IMR-90 (cell line): ENCODE results near the gene PLCH2.

Experiments
- CTCF ChIP-seq: conservative IDR thresholded peaks from 2 replicates; pipeline ENCODE4 v1.5.1; 2012; ENCODE audit warnings: mild to moderate bottlenecking, low read depth, low read length, improper control_type of control experiment
- FOS ChIP-seq: fragments of 150-350 bp; IDR thresholded peaks from 2 replicates; pipeline ENCODE4 v1.6.1; 2016; ENCODE audit warnings: low read depth, low read length
- MAFK ChIP-seq: IDR thresholded peaks from 2 replicates; pipeline ENCODE4 v1.6.1; 2012; ENCODE audit warnings: low read depth, low read length, improper control_type of control experiment
- POLR2A ChIP-seq: IDR thresholded peaks from 2 replicates; pipeline ENCODE4 v1.6.1; 2012; ENCODE audit warnings: mild to moderate bottlenecking, low read depth, low read length
- RCOR1 ChIP-seq: IDR thresholded peaks from 2 replicates; pipeline ENCODE4 v1.6.1; 2012; ENCODE audit warnings: mild to moderate bottlenecking, low read length, improper control_type of control experiment; ENCODE audit not compliant: insufficient replicate concordance
- RFX5 ChIP-seq: IDR thresholded peaks from 2 replicates; pipeline ENCODE4 v1.8.0; 2012; ENCODE audit warnings: low read depth, mild to moderate bottlenecking, low read length, moderate library complexity
- TF ChIP-seq, protein P1 (sequence below): fragments of 150-350 bp; IDR thresholded peaks from 2 replicates; pipeline ENCODE4 v1.6.1; 2017; ENCODE audit warnings: mild to moderate bottlenecking, antibody characterized with exemption, low read length, low read depth

GRCh38 chr1:2510366-2511155 lies 34.5 kb downstream of the PLCH2 start:
- TF ChIP-seq CTCF (no peak), MAFK (no peak), FOS (no peak), POLR2A (no peak), RFX5 (no peak), RCOR1 (no peak)
- TF ChIP-seq, protein P1, sequence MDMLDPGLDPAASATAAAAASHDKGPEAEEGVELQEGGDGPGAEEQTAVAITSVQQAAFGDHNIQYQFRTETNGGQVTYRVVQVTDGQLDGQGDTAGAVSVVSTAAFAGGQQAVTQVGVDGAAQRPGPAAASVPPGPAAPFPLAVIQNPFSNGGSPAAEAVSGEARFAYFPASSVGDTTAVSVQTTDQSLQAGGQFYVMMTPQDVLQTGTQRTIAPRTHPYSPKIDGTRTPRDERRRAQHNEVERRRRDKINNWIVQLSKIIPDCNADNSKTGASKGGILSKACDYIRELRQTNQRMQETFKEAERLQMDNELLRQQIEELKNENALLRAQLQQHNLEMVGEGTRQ, result no peak
